Right cardiac atrium (tissue), 5 donors: Measurements from ENCODE around the gene MPPE1. TPM values are rescaled to one million over a fixed set of nuclear protein-coding genes. Genes with fewer than 3 reads are reported as not detected.

Source experiments
- ATAC-seq, 2 donors: fragments of 200-7000 bp; cut with Tn5 transposase; one replicate each; pipeline versions ENCODE4 v1.8.0 to v1.9.1; 2020; ENCODE audit warnings: moderate library complexity in 2 of 2, mild to moderate bottlenecking in 1 of 2
- DNase-seq, 3 donors: peaks; one replicate each; pipeline ENCODE4 v3.0.0-alpha.2; 2020
- H3K27ac ChIP-seq: one replicate; pipeline ENCODE4 v1.5.1; 2013; ENCODE audit warnings: mild to moderate bottlenecking, low read length, control low read depth, moderate library complexity
- H3K27me3 ChIP-seq: one replicate; pipeline ENCODE4 v1.6.1; 2013; ENCODE audit not compliant: control insufficient read depth, insufficient read depth
- H3K4me1 ChIP-seq: one replicate; pipeline ENCODE4 v1.6.1; 2013; ENCODE audit warnings: low read length; ENCODE audit not compliant: control insufficient read depth, insufficient read depth
- H3K4me3 ChIP-seq: one replicate; pipeline ENCODE4 v1.5.1; 2013; ENCODE audit warnings: low read length, control low read depth
- H3K9me3 ChIP-seq: one replicate; pipeline ENCODE4 v1.6.1; 2013; ENCODE audit warnings: low read length; ENCODE audit not compliant: control insufficient read depth
- WGBS: extraction: QIAGEN DNeasy Blood & Tissue Kit; methylation state at CpG from one replicate; pipeline ENCODE4 v1.1.7; 2013; 5-methylcytosine and 5-hydroxymethylcytosine counted together
- intact Hi-C, 4 donors: fragments of 100-400 bp; cut with DNase I; formaldehyde crosslinking; loops; one replicate each; pipeline versions ENCODE4 v1.11.0 to v1.14.0; 2022 to 2023
- polyA plus RNA-seq: library from polyadenylated mRNA; stranded (reverse); fragments of 200-250 nt; gene quantifications from one replicate; pipeline ENCODE4 v1.2.3, GENCODE V29; 2013
- total RNA-seq, 4 donors: library from RNA; stranded (reverse); fragmentation: NEBNext Ultra II Directional; extraction: Animal tissue kit (Norgen Biotek cat#: 25700); gene quantifications; one replicate each; pipeline ENCODE4 v1.2.1, GENCODE V29; 2021
- donor health status: healthy with polysubstance abuse.
- donor health status: DM: no; HTN: yes; CAD: no.
- donor health status: DM: no; HTN: no; CAD: no.
- donor health status: DM: no; HTN: yes; CAD: no; lungs with severe emphysema.
- donor health status: DM: yes; HTN: yes; CAD: no.

MPPE1 gene
- total and polyA plus RNA-seq, 5 donors: 20.7 to 40.6 (median 31.5) TPM

DNA sequence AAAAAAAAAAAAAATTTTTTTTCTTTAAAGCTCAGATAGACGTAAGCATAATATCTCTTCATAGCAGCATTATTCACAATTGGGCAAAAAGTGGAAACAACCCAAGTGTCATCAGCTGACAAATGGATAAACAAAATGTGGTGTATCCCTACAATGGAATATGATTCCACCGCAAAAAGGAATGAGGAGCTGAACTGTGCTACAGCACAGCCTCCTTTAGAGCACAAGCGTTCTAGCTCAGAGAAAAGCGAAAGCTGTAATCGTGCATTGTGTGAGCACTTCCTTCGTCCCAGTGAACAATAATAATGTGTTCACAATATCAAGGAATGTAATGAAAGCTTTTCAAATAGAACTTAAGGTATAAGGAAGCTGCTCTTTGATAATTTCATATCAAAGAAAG lies 68.6 kb downstream of the MPPE1 start:
- intact Hi-C loops: no loop called here

DNA sequence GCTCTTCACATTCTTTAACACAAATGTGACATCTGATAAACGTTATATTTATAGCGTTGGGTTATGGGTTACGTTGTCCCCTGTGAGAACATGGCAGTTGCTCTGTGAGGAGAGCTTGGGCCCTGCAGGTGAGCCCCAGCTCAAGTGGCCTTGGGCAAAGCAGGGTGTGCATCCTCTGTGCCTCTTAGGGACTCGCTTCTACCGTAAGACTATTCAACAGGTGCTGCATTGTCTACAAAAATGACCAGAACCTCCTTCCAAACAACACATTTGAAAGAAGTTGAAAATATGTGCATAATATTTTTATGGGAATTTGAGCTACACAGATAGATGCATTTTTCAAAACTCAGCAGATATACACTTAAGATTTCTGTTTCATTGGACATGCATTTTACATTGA lies 73.3 kb downstream of the MPPE1 start:
- no peak for ATAC-seq
- intact Hi-C loops: no loop called here

More for the DNA sequence above, 68.6 kb downstream of the MPPE1 start:
- DNase-seq (no peak), ATAC-seq (no peak)
- no peak overlapping the region for H3K27ac ChIP-seq
- no peak overlapping the region for H3K4me3 ChIP-seq
- no peaks in the 10 kb centered on the region for H3K9me3 ChIP-seq
- WGBS: 70% methylated on average over 6 of the region's 6 CpGs
- no peaks in the 10 kb centered on the region for H3K4me1 ChIP-seq
- no peaks in the 10 kb centered on the region for H3K27me3 ChIP-seq

More for the DNA sequence above, 73.3 kb downstream of the MPPE1 start:
- Histone ChIP-seq H3K9me3 (no peaks in the 10 kb centered on the region), H3K27ac (no peak overlapping the region), H3K27me3 (no peaks in the 10 kb centered on the region), H3K4me3 (no peak overlapping the region), H3K4me1 (no peaks in the 10 kb centered on the region)
- DNase-seq: no peak
- 74% methylated on average over 5 of the region's 5 CpGs for WGBS

Other genes starting within 250 kb of the MPPE1 start
- 1 to 10 TPM; 3.9 to 9.4 (median 8.2) TPM for gene GNAL, start 219.1 kb downstream of the MPPE1 start, total RNA-seq
- 3.5 TPM for gene GNAL, start 219.1 kb downstream of the MPPE1 start, polyA plus RNA-seq
- gene CHMP1B, start 56.9 kb downstream of the MPPE1 start, total RNA-seq: 10 to 100 TPM; 28.8 to 40.3 (median 32.3) TPM
- 40.4 TPM for gene CHMP1B, start 56.9 kb downstream of the MPPE1 start, polyA plus RNA-seq
- 10 to 100 TPM; 19.8 to 26.9 (median 23.1) TPM for gene IMPA2, start 73.2 kb upstream of the MPPE1 start, total RNA-seq
- 21.9 TPM for gene IMPA2, start 73.2 kb upstream of the MPPE1 start, polyA plus RNA-seq
- not detected for gene ANKRD62, start 185.5 kb upstream of the MPPE1 start, total RNA-seq
- gene ANKRD62, start 185.5 kb upstream of the MPPE1 start, polyA plus RNA-seq: not detected